HG03439 (cell line): ENCODE data around the gene BST2.

Source experiments
- ATAC-seq: cut with Tn5 transposase; IDR thresholded peaks from one replicate; pipeline ENCODE4 v1.9.1; 2021; ENCODE audit warnings: mild to moderate bottlenecking, moderate library complexity; ENCODE audit not compliant: unreplicated experiment

BST2 gene, protein sequence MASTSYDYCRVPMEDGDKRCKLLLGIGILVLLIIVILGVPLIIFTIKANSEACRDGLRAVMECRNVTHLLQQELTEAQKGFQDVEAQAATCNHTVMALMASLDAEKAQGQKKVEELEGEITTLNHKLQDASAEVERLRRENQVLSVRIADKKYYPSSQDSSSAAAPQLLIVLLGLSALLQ

DNA sequence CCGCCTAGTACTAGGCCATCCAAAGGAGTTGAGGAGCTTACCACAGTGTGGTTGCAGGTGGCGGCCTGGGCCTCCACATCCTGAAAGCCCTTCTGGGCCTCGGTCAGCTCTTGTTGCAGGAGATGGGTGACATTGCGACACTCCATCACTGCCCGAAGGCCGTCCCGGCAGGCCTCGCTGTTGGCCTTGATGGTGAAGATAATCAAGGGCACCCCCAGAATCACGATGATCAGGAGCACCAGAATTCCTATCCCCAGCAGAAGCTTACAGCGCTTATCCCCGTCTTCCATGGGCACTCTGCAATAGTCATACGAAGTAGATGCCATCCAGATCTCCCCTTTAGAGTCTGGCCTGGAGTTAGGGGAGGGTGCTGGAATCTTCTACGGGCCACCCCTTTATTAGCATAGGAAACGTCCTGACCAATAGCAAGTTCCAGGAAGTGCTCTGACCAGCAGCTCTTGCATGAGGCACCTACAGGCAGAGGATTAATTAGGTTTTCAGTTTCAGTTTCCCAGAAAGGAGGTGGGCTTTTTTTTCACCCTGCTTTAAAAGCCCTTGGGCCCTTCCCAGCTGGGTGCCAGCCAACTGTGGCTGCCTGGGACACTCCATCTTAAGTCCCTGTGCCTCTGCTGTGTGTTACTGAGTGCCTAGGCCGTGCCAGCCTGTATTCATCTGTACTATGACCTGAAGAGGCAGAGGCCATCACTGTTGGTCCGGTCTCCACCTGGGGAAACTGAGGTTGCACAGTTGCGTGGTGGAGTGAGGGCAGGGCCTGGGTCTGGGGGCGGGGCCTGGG, at the start of gene BST2:
BST2 (minus strand) TSS at position 381 of the 796 bp plus-strand sequence; CDS start at position 326, 55 bp downstream.
- peak; percentile 84 for ATAC-seq

DNA sequence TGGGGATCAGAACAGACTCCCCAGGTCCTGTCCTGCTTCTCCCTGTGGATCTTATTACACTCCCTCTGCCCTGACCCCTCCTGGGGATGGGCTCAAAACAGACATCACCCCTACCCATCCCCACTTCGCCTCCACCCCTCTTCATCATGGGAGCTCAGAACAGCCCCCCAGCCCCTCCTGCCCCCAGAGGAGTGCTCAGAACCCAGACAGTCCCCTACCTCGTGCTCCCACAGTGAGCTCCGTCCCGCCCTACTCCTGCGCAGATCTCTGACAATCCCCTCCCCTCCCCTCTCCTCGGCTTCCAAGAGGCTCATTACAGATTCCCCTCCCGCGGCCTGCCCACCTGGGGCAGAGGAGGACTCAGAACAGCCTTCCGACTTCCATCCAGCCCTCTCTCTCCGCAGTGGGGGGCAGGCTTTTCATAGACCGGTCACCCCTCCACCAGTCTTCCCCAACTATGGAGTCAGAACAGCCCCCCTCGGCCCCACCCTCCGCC, 49.2 kb upstream of the BST2 start:
- ATAC-seq, result no peak

DNA sequence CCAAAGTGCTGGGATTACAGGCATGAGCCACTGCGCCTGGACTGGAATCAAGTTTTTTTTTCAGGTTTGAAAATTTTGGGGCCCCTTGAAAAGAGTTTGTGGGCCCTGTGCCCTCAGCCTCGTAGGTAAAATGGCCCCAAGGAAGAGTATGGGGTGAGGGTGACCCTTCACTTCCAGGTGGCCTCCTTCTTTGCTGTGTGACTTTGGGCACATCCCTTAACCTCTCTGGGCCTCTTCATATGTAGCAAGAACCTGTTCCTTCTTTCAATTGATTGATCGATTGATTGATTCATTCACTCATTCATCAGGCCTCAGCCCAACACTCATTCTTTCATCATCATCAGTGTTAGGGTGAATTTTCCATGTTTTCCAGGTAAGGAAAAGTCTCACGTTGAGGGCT, 46.4 kb upstream of the BST2 start:
- no peak for ATAC-seq

DNA sequence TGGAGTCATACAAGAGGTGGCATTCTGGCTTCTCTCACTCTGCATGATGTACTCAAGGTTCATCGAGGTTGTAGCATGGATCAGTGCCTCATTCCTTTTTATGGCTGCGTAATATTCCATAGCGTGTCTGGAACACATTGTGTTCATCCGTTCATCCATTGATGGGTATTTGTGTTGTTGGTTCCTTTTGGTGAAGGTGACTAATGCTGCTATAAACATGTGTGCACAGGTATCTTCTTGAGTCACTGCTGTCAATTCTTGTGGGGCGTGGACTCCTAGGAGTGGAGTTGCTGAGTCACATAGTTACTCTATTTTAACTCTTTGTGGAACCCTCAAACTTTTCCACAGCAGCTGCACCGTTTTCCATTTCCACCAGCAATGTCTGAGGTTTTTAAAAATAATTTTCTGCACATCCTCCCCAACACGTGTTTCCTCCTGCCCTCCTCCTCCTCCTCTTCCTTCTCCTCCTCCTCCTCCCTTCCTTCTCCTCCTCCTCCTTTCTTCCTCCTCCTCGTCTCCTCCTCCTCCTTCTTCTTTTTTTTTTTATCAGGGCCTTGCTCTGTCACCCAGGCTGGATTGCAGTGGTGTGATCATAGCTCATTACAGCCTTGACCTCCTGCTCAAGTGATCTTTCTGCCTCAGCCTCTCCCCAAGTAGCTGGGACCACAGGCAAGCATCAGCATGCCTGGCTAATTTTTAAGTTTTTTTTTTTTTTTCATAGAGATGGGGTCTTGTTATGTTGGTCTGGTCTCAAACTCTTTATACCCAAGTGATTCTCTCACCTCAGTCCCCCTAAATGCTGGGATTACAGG, 45.0 kb upstream of the BST2 start:
- no peak for ATAC-seq

DNA sequence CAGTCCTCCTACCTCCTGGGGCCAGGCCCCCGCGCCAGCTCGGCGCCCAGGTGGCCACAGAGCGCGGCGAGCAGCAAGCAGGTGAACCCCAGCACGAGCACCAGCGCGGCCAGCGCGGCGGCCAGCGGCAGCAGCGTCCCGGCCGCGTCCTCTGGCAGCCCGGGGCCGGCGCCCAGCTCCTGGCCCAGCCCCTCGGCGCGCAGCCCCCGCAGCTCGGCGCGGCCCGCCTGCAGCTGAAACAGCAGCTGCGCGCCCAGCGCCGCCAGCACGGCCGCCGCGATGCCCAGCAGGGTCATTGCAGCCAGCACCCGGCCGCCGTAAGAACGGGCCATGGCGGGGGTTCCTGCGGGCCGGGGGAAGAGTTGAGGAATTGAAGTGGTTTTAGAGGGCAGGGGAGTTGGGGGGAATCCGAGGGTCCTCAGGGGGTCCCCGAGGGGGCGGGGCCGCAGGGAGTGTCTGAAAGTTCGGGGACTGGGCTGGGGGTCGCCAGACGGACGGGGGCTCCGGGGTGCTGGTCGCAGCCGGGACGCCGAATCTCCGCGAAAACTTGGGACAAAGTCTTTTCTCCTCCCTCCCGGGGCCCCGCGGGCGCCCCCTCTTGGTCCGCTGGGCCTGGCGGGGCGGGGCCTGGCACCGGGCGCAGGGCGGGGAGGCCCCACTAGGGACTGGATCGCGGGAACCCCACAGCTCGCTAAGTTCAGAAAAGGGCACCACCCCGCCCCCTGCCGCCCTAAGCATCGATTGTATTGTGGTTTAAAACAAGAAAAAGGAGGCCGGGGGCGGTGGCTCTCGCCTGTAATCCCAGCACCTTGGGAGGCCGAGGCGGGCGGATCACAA, 42.9 kb upstream of the BST2 start, which contains the start of gene TMEM221:
TMEM221 (minus strand) TSS at position 538 of the 837 bp plus-strand sequence; CDS start at position 332, 206 bp downstream.
- no peak for ATAC-seq

DNA sequence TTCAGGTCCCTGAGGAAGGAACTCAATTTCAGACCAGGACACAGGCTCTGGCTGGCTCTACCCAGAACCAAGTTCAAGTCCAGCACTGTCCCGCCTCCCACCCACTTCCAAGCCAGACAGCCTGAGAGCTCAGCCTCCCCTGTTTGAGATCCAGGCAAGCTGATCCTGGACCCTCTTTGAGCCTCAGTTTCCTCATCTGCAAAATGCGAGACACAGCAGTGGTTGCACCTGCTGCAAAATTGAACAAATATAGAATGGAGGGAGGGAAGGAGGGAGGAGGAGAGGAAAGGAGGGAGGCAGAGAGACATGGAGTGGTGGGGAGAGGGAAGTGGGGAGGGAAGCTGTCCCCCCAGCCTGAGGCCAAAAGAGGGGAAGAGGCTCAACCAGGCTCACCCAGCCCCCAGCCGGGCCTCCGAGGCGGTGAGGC, 42.3 kb upstream of the BST2 start:
- ATAC-seq, result no peak

DNA sequence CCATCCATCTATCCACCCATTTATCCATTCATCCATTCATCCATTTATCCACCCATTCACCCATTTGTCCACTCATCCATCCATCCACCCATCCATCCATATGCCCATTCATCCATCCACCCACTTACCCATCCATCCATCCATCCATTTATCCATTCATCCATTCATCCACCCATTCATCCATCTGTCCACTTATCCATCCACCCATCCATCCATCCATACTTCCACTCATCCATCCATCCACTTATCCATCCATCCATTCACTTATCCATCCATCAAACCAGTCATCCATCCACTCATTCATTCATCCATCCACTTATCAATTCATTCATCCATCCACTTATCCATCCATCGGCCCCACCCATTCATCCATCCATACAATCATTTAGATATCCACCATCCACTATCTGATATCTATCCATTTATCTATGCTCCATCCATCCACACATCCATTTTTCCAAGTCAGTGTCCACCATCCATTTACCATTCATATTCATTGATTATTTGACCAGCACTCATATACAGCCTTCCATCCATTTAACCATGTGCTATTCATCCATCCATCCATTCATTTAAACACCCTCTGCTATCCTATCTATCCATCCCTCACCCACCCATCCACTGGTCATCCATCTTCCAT, 40.2 kb upstream of the BST2 start:
- no peak for ATAC-seq

DNA sequence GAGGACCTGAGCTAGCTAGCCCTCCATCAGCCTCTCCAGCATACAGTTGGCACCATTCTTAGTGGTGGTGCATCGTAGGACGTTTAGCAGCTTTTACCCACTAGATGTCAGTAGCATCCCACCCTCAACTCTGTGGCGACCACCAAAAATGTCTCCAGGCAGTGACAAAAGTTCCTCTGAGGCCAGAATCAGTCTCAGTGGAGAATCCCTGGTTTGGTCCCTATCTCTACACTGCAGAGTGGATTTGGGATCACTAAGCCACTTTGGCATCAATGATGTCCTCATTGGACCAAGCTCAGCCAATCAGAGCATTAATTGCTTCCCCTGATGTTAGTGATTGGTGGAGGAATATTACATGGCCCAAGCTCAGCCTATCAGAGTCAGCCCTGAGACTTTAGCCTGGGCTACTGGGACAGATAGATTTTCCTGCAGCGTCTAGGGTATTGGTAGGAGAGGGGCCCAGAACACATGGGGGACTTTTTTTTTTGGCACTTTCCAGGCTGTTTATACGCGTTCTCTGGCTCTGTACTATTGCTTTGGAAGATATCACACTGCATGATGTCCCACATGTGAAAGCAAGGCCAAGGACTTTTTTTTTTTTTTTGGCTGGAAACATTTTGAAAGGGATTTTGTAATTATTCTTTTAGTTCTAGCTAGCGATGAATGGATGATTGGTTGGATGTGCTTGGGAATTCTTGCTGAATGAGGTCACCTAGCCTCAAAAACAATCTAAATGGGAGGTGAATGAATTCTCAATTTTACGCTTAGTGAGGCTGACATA, 36.0 kb upstream of the BST2 start:
- ATAC-seq, result no peak

DNA sequence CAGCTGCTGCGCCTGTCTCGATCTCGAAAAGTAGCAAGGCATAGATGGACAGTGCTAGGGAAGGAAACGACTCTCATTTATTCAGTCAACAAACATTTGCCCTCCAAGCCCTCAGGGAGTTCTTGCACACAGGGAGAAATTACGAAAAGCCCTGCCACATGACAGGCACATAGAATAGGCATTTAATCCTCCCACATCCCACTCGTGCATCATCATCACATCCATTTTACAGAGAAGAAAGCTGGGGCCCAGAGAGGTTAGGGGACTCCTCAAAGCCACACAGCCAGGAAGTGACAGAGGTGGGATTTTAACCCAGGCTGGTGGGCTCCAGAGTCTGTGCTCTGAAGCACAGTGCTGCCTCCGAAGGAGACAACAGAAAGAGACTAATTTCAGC, 31.4 kb upstream of the BST2 start:
- no peak for ATAC-seq

DNA sequence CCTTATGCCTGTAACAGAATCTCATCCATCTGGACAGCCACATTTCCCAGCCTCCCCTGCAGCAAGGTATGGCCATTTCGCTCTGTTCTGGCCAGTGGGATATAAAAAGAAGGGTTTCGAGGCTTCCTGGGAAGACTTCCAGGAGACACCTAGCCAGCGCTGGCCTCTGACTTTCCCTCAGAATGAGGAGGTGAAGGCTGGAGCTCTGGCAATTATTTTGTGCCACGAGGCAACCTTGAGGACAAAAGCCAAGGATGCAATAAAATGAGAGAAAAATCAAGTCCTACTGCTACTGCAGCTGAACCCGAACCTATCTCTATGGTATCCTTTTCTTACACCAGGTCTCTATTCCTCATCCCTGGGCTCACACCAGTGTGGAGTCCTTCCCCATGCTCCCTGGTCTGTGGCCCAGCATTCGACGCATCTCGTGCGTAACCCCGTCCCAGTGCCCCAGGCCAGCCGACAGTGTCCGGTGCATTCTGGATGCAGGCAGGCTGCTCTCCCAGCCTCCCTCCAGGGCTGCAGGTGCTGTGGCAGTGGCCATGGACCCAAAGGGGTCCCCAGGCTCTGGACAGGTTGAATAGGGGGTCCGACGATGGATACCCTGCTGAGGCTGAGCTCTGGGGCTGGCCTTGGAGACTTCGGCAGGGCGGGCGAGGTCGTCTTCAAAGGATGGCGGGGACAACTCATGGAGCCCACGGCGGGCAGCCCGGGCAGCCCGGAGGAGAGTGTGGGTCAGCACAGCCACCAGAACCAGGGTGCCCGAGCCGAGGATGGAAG, 30.9 kb upstream of the BST2 start:
- no peak for ATAC-seq

DNA sequence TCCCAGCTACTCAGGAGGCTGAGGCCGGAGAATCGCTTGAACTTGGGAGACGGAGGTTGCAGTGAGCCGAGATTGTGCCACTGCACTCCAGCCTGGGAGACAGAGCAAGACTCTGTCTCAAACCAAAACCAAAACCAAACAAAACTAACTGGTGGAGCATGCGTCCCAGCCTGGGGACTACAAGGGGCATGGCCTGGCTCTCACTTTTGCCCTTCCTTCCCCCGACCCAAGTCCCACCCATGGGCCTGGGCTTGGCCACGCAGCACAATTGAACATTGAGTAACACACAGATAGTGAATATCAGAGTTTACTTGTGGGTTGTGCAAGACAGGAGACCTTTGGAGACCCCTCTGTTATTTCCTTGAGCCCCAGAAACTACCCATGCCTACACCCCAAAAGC, 29.8 kb upstream of the BST2 start:
- no peak for ATAC-seq

DNA sequence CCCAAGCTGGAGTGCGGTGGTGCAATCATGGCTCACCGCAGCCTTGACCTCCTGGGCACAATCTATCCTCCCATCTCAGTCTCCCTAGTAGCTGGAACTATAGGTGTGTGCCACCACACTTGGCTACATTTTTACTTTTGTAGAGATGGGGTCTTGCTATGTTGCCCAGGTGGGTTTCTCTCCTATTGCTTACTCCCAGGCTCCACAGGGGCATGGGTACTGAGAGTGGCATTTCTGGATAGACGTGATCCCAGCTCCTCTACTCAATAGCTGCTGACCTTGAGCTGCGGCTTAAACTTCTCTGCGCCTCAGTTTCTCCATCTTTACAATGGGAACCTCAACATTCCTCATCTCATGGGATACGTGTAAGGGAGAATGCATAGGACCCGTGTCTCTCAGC, 26.0 kb upstream of the BST2 start:
- no peak for ATAC-seq

DNA sequence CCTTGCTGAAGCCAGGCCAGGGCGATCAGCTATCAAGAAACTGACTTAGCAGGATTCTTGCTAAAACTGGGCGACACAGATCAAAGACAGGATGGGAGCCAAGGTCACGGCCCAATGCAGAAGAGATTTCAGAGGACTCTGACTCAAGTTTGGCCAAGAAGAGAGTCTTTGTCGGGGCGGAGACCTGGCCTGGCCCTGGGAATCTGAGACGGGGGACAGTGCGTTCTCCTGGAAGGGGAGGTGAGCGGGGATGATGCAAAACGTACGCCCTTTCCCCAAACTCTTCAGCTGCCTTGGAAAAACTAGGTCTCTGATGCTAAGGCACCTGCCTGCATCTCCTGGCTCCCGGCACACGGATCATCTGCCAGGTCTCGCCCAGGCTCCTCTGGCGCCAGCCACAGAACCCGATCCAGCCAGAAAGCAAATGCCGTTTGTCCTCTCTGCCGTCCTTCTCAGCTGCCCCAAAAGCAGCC, 24.2 kb upstream of the BST2 start:
- no peak for ATAC-seq

DNA sequence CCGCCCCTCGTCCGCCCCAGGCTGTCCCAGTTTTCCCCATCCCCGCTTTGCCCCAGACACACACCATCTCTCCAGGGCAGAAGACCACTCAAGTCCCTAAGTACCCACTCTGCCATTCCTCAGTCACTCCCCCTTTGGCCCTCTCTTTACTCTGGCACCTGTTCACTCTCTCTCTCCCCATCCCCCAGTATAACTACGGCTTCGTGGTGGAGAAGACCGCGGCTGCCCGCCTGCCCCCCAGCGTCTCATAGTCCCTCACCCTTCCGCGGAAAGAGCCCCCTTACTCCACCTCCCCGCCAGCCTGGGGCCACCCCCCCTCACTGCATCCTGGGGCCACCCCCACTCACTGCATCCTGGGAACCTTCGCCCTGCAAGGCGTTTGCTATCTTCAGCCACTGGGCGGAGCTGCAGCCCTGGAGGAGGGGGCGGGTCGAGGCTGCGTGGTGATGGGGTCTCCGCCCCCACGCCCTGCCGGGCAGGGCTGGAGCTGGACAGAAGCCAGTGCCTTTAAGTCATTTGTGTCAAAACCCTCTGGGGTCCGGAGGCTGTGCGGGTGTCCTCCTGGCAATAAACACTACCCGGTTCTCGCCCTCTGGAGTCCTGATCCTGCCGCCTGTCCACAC, 19.4 kb upstream of the BST2 start:
- no peak for ATAC-seq

DNA sequence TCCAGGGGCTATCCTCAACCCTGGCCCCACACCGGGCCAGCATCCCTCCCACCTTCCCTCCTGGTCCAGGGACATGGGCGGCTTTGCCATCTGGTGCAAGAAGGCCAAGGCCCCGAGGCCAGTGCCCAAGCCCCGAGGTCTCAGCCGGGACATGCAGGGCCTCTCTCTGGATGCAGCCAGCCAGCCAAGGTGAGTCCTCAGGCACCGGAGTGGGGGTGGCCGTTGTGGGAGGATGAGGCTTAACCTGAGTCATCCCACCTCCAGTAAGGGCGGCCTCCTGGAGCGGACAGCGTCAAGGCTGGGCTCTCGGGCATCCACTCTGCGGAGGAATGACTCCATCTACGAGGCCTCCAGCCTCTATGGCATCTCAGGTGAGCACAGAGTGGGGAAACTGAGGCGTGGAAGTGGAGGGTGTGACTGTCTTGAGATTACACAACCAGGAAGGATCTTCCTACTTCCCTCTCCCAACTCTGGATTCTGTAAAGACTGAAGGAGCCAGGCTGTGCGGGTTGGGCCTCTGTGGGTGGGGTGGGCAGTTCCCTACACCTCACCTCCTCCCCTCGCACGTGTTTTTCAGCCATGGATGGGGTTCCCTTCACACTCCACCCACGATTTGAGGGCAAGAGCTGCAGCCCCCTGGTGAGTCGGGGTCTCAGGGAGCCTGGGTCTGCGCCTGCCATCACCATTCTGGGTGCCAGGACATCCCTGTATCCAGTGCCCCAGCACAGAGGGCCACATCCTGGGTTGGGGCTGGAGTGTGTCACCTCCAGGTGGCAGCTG, 18.2 kb upstream of the BST2 start:
- no peak for ATAC-seq

DNA sequence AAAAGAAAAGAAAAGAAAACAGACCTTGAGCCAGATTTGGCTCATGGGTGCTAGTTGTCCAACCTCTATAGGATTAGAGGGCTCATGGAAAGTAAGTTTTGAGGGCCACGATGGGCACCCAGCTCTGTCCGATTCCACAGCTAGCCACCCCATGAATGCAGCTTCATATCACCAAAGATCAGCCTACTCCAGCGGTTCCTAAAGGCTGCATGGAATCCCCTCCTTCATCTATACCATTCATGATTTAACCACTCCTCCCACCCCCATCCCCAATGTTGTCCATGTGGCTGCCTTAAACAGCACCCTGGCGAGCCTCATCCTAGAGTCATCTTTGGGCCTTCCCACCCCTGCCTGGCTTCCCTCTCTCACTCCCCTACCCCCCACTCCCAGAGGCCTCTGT, 16.5 kb upstream of the BST2 start:
- no peak for ATAC-seq

DNA sequence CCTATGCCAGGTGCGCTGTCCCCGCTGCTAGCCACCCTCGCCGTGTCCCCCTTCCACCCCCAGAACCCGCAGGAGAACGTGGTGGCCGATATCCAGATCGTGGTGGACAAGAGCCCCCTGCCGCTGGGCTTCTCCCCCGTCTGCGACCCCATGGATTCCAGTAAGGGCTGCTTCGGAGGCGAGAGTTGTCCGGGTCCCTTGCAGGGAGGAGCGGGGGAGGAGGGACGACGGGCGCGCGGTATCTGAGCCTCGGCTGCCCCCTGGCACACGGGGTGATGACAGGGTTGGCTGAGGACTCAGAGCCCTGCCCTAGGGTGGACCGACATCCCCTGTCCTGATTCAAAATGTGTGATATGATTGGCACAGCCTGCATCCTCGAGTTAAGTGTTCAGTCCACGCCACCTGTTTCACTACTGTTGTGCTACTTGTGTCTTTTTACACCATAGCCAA, 15.1 kb upstream of the BST2 start:
- ATAC-seq, result peak; percentile 5
